K562 (cell line): ENCODE measurements around the gene ICAM3. TPM values are rescaled to one million over a fixed set of nuclear protein-coding genes. Genes with fewer than 3 reads are reported as not detected.

Experiments used
- ATAC-seq: fragments of 200-7000 bp; cut with Tn5 transposase; 3 replicates; pipeline ENCODE4 v1.9.1; 2020; ENCODE audit warnings: moderate library complexity
- BruUV-seq: library from RNA; stranded (reverse); fragments of 400-500 nt; replicated peaks from 2 replicates; lab custom pipeline; 2021; lab: Mats Ljungman, UMichigan
- CTCF ChIA-PET: fragments of 300-600 bp; formaldehyde crosslinking; extraction: SDS; loops from one replicate; lab custom pipeline; 2021; ENCODE audit warnings: low intra/inter-chr PET ratio; lab: Yijun Ruan, JAX
- POLR2A ChIA-PET: fragments of 300-600, 350-650 bp; sonication (Branson Sonifier 250); formaldehyde crosslinking; extraction: SDS; loops from one replicate; lab custom pipeline; 2021; ENCODE audit warnings: antibody characterized with exemption, inconsistent platforms; lab: Yijun Ruan, JAX
- DNase-seq, 4 experiments: peaks; one replicate each; pipeline versions ENCODE4 v3.0.0 to v3.0.0-alpha.2; 2011 to 2018; ENCODE audit warnings: low spot score in 3 of 4, mixed read lengths in 3 of 4; ENCODE audit errors: extremely low read depth in 1 of 4
- FAIRE-seq: peaks from 2 replicates; lab custom pipeline; 2011; peaks lifted over from hg19 to GRCh38; lab: Jason Lieb, UNC
- H2AFZ ChIP-seq: 2 replicates; pipeline ENCODE4 v1.6.0; 2011; ENCODE audit warnings: low read depth, low read length, control low read depth, inconsistent platforms
- H3K27ac ChIP-seq: fragments of 200-600 bp; 3 replicates; pipeline ENCODE4 v1.8.0; 2011; ENCODE audit warnings: low read depth, mild to moderate bottlenecking, control low read depth, inconsistent platforms, low read length, moderate library complexity, mixed read lengths; ENCODE audit errors: extremely low read depth
- H3K27me3 ChIP-seq, 2 experiments: fragments of 300-600 bp in 1 of 2; 2 replicates in 1 of 2; 3 replicates in 1 of 2; pipeline versions ENCODE4 v1.6.0 to v1.8.0; 2011; ENCODE audit warnings: inconsistent platforms in 2 of 2, low read length in 2 of 2, mild to moderate bottlenecking in 1 of 2, mixed read lengths in 1 of 2, moderate library complexity in 1 of 2; ENCODE audit not compliant: control insufficient read depth in 2 of 2, insufficient read depth in 2 of 2
- H3K36me3 ChIP-seq: fragments of 300-600 bp; 3 replicates; pipeline ENCODE4 v1.8.0; 2011; ENCODE audit warnings: mild to moderate bottlenecking, low read length, inconsistent platforms; ENCODE audit not compliant: control insufficient read depth, insufficient read depth
- H3K4me1 ChIP-seq, 2 experiments: fragments of 200-600 bp in 1 of 2; replicated peaks in 1 of 2; 2 replicates in 1 of 2; 3 replicates in 1 of 2; pipeline versions ENCODE4 v1.5.1 to v1.8.0; 2011; ENCODE audit warnings: inconsistent platforms in 2 of 2, low read length in 2 of 2, mild to moderate bottlenecking in 1 of 2, mixed read lengths in 1 of 2, moderate library complexity in 1 of 2; ENCODE audit not compliant: control insufficient read depth in 2 of 2, insufficient read depth in 2 of 2
- H3K4me2 ChIP-seq: 2 replicates; pipeline ENCODE4 v1.6.1; 2011; ENCODE audit warnings: low read length, control low read depth, inconsistent platforms, mixed read lengths; ENCODE audit not compliant: insufficient read depth
- H3K4me3 ChIP-seq: fragments of 200-600 bp; sonication (generic), shearing (Covaris generic); 2 replicates; pipeline ENCODE4 v1.5.1; 2016; ENCODE audit warnings: control low read depth, inconsistent platforms
- H3K79me2 ChIP-seq: fragments of 200-600 bp; 3 replicates; pipeline ENCODE4 v1.8.0; 2011; ENCODE audit warnings: low read length, inconsistent platforms; ENCODE audit not compliant: control insufficient read depth, insufficient read depth
- H3K9ac ChIP-seq, 2 experiments: 2 replicates each; pipeline versions ENCODE4 v1.6.0 to v1.6.1; 2011; ENCODE audit warnings: low read depth in 2 of 2, low read length in 2 of 2, control low read depth in 1 of 2, inconsistent platforms in 1 of 2, mild to moderate bottlenecking in 1 of 2, mixed read lengths in 1 of 2; ENCODE audit not compliant: insufficient read depth in 1 of 2
- H3K9me1 ChIP-seq: one replicate; pipeline ENCODE4 v1.6.0; 2011; ENCODE audit warnings: inconsistent platforms, mild to moderate bottlenecking, low read length, moderate library complexity; ENCODE audit not compliant: control insufficient read depth, insufficient read depth
- H3K9me3 ChIP-seq: replicated peaks from 2 replicates; pipeline ENCODE4 v1.5.1; 2011; ENCODE audit warnings: low read depth, low read length, inconsistent platforms; ENCODE audit not compliant: control insufficient read depth, insufficient read depth
- H4K20me1 ChIP-seq: replicated peaks from 2 replicates; pipeline ENCODE4 v1.6.1; 2011; ENCODE audit warnings: low read length, inconsistent platforms, mixed read lengths; ENCODE audit not compliant: control insufficient read depth, insufficient read depth
- ADNP ChIP-seq: fragments of 200-800 bp; sonication (Bioruptor generic); IDR thresholded peaks from 2 replicates; pipeline ENCODE4 v1.6.1; 2016; ENCODE audit warnings: missing genetic modification characterization, missing compliant biosample characterization
- CCNT2 ChIP-seq: IDR thresholded peaks from 2 replicates; pipeline ENCODE4 v1.6.1; 2011; ENCODE audit warnings: borderline replicate concordance, low read depth, mild to moderate bottlenecking, moderate library complexity, mixed read lengths, low read length; ENCODE audit not compliant: insufficient read length; ENCODE audit errors: extremely low read depth
- CHAMP1 ChIP-seq: fragments of 450-650 bp; IDR thresholded peaks from 2 replicates; pipeline ENCODE4 v1.6.1; 2016; ENCODE audit warnings: mild to moderate bottlenecking
- E2F1 ChIP-seq: sonication (generic); formaldehyde crosslinking; IDR thresholded peaks from 2 replicates; pipeline ENCODE4 v1.8.1; 2023; ENCODE audit warnings: mild to moderate bottlenecking, missing genetic modification reagents, moderate library complexity
- ETV6 ChIP-seq, 3 experiments: fragments of 150-350 bp in 1 of 3; sonication (generic) in 1 of 3; formaldehyde crosslinking in 1 of 3; IDR thresholded peaks; 2 replicates each; pipeline versions ENCODE4 v1.6.1 to v1.8.0; 2014 to 2022; ENCODE audit warnings: borderline replicate concordance in 2 of 3, low read depth in 2 of 3, antibody characterized with exemption in 1 of 3, low read length in 1 of 3, mild to moderate bottlenecking in 1 of 3, missing genetic modification reagents in 1 of 3
- HNRNPL ChIP-seq: fragments of 200-400 bp; formaldehyde crosslinking; IDR thresholded peaks from 2 replicates; pipeline ENCODE4 v1.6.1; 2017; ENCODE audit warnings: low read depth, mild to moderate bottlenecking, low read length
- LEF1 ChIP-seq: fragments of 450-650 bp; IDR thresholded peaks from 2 replicates; pipeline ENCODE4 v1.6.1; 2016; ENCODE audit warnings: mild to moderate bottlenecking
- RBFOX2 ChIP-seq: fragments of 200-400 bp; formaldehyde crosslinking; IDR thresholded peaks from 2 replicates; pipeline ENCODE4 v1.6.1; 2017; ENCODE audit warnings: low read depth, mild to moderate bottlenecking, low read length, moderate library complexity
- SNAPC5 ChIP-seq: fragments of 250-450 bp; sonication (Bioruptor Pico); IDR thresholded peaks from 2 replicates; pipeline ENCODE4 v1.8.0; 2021; ENCODE audit warnings: moderate library complexity, mild to moderate bottlenecking, inconsistent platforms
- SNRNP70 ChIP-seq: fragments of 200-400 bp; formaldehyde crosslinking; optimal IDR thresholded peaks from 2 replicates; pipeline ENCODE3; 2017; ENCODE audit warnings: low read depth, low read length
- THAP7 ChIP-seq: fragments of 250-450 bp; sonication (Bioruptor Pico); IDR thresholded peaks from 2 replicates; pipeline ENCODE4 v1.5.0; 2021
- THRAP3 ChIP-seq: fragments of 450-650 bp; IDR thresholded peaks from 2 replicates; pipeline ENCODE4 v1.6.1; 2016; ENCODE audit warnings: mild to moderate bottlenecking, inconsistent platforms, borderline replicate concordance
- ZBTB33 ChIP-seq: sonication (generic); formaldehyde crosslinking; IDR thresholded peaks from 2 replicates; pipeline ENCODE4 v1.8.1; 2023; ENCODE audit warnings: mild to moderate bottlenecking, missing genetic modification reagents
- WGBS: fragments of 100-300 bp; shearing (Covaris generic); methylation state at CpG from one replicate; pipeline ENCODE4 v1.1.6; 2016; ENCODE audit warnings: low coverage, mixed read lengths; ENCODE audit not compliant: insufficient coverage; ENCODE audit errors: missing lambda C conversion rate; 5-methylcytosine and 5-hydroxymethylcytosine counted together
- in situ Hi-C: fragments of 300-500 bp; cut with MboI; formaldehyde crosslinking; loops from 4 replicates; pipeline ENCODE4 v1.15.0; 2018; ENCODE audit warnings: inconsistent platforms, mixed read lengths
- intact Hi-C: fragments of 100-400 bp; cut with micrococcal nuclease; formaldehyde crosslinking; loops from 2 replicates; pipeline ENCODE4 v1.14.2; 2022
- polyA plus RNA-seq, 8 experiments: library from polyadenylated mRNA; depleted of rRNA in 4 of 8; stranded (reverse) in 5 of 8; unstranded in 3 of 8; fragments of >200 nt; fragmentation: Nextera tagmentation in 2 of 8; fragmentation: Illumina TruSeq in 1 of 8; extraction: Ambion mirVana in 2 of 8; extraction: Trizol in 1 of 8; gene quantifications; 2 replicates each; pipeline versions ENCODE4 v1.2.1 to v1.2.3, GENCODE V29; 2011 to 2014; ENCODE audit warnings: inconsistent platforms in 1 of 8, missing spikeins in 1 of 8
- total RNA-seq, 7 experiments: library from RNA; depleted of rRNA in 6 of 7; stranded (reverse); fragments of >200 nt in 6 of 7; fragmentation: Illumina TruSeq in 2 of 7; extraction: Trizol in 2 of 7; gene quantifications; 2 replicates each; pipeline versions ENCODE4 v1.2.1 to v1.2.3, GENCODE V29; 2011 to 2021; ENCODE audit warnings: low replicate concordance in 1 of 7

The ICAM3 gene
- total and polyA plus RNA-seq, 9 of the 15 experiments (the other 6 are each of a cell fraction or from before 2014, with no cell fraction given): 6.5 to 39.5 (median 24.2) TPM

GRCh38 chr19:10293637-10294367 is 45.6 kb downstream of the ICAM3 start:
- peak overlapping the region; percentile 93 for H3K4me2 ChIP-seq
- POLR2A ChIA-PET: interaction anchor here (0.7 to 1.1 kb wide), 2 partner anchors 8 to 13 kb away, joined by 3 read pairs; no protein-coding TSS in a partner anchor
- in situ Hi-C loops (no loop called here), intact Hi-C loops (no loop called here)
- peaks cover 40% of the 10 kb centered on the region; the same call in 2 of the 3 replicates for H3K36me3 ChIP-seq
- no peaks in the 10 kb centered on the region for H3K27me3 ChIP-seq
- H3K27ac ChIP-seq: peak overlapping the region; percentile 74; the same call in 2 of the 3 replicates
- H3K79me2 ChIP-seq: peaks cover 66% of the 10 kb centered on the region
- FAIRE-seq: no peak
- no peak overlapping the region for H2AFZ ChIP-seq
- BruUV-seq: no TSS peak
- CTCF ChIA-PET: no interaction called here
- DNase-seq: peak in 1 of 4 experiments; percentile 4
- 93% methylated on average over 35 of the region's 49 CpGs for whole genome bisulfite sequencing
- H3K9me1 ChIP-seq: no peaks in the 10 kb centered on the region
- H3K9me3 ChIP-seq: peaks cover 2% of the 10 kb centered on the region; the same call in 1 of the 2 replicates
- H3K4me3 ChIP-seq: peak overlapping the region; percentile 79
- no peaks in the 10 kb centered on the region; the same call in 1 of the 2 replicates for H4K20me1 ChIP-seq
- peak overlapping the region; percentile 62 to 90; a peak in 3 of 4 replicates for H3K9ac ChIP-seq
- peaks cover 11 to 76% of the 10 kb centered on the region in 2 experiments; a peak in 4 of 5 replicates for H3K4me1 ChIP-seq
- ATAC-seq: no peak
- TF ChIP-seq RBFOX2 (peak; percentile 61), HNRNPL (no peak), CHAMP1 (no peak), SNRNP70 (peak; percentile 21), THAP7 (0 out of 2 replicates have a peak, but pooled peaks have one; percentile 13), SNAPC5 (CRISPR knock-in tag) (no peak), ZBTB33 (peak; percentile 87), E2F1 (CRISPR knock-in tag) (no peak), LEF1 (no peak), CCNT2 (peak; percentile 28), ADNP (tag) (no peak), THRAP3 (no peak), ETV6 (IDR thresholded peaks at IDR 0.05; ENCODE audit: borderline replicate concordance in 1 of 2, low read depth in 2 of 2, low read length in 1 of 2) (no peak), ETV6 (CRISPR knock-in tag; IDR thresholded peaks at IDR 0.05; ENCODE audit: borderline replicate concordance) (no peak)
